SK-MEL-5 (cell line): Measurements from ENCODE around the gene MRPS12. TPM values are rescaled to one million over a fixed set of nuclear protein-coding genes. Genes with fewer than 3 reads are reported as not detected.
"Not testable (repeated sequence)": the region's sequence is repeated elsewhere in the genome, so short reads cannot be mapped to it uniquely, and the experiment has no call there.

Experiments
- DNase-seq: peaks from one replicate; pipeline ENCODE4 v3.0.0-alpha.2; 2016; ENCODE audit warnings: low read depth, low spot score
- in situ Hi-C: cut with HindIII; loops from 2 replicates; pipeline ENCODE4 v1.10.0; 2016; ENCODE audit warnings: low sequenced_read_pairs, high pct_unique_total_duplicates, low pct_unique_long_range_greater_than_20kb
- total RNA-seq: library from RNA; depleted of rRNA; stranded (reverse); fragments of >200 nt; shearing (Covaris generic); gene quantifications from 2 replicates; pipeline ENCODE4 v1.2.3, GENCODE V29; 2014

The MRPS12 gene
- total RNA-seq, 1 experiment from 2014 or later = 73.1 TPM

DNA sequence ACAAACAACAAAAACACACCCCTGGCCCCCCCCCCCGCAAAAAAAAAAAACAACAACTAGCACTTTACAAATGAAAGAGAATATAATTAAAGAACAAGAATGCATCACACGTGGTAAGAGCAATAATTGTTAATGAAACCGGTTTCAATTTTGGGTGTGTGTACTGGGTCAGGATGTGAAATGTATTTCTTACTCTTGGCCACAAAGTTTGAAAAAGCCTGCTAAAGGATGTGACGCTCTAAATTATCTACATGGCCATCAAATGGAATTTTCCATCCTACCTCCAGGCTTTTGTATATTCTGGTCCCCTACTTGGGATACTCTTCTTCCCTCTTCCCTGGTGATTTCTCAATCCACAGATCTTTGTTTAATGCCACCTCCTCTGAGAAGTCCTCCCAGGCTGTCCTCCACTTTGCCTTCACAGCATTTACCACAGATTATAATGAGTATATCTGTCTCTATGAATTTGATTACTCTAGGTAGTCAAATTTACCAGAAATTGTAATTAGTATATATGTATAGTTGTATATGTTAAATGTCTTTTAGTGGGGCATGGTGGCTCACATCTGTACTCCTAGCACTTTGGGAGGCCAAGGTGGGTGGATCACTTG is 2.2 kb upstream of the MRPS12 start:
- no peak for DNase-seq
- in situ Hi-C loops = no loop called here

DNA sequence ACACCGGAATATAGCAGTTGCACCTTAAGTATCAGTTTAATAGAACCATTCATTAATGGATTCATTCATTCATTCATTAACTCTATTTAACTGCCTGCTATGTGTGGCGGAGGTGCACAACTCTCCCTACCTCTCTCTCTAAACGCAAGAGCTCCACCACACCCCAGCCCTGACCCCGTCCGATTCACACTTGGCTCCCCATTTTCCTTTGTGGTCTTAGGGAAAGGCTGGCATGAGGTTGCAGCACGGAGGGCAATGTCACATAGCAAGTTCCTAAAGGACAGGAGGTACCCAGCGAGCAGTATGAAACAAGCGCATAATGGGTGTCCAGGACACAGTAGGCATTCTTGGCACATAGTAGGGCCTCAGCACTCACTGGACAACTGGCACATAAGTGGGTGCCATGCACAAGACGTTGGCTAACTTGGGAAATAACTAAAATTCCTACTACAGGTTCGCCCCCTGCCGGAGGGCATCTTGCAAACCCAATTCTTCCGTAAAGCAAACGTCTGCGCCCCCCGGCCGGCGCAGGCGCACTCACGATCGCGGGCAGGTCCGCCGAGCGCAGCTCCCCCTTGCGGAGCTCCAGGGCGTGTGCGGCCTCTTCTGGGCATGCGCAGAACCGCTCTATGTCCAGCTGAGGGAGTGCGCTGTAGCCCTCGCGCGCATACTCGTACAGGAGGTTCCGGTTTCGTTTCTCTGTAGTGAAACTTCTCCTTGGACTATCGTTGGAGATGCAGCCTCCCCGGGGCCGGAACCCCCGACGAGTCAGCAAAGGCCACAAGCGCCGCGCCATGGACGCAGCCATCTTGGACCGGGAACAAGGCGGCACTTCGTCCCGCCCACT is 592 bp upstream of the MRPS12 start, which contains the start of gene SARS2:
SARS2 (minus strand) TSS at position 835 of the 847 bp plus-strand sequence; CDS start at position 808, 27 bp downstream.
- in situ Hi-C loops = no loop called here
- DNase-seq = peak; percentile 91

DNA sequence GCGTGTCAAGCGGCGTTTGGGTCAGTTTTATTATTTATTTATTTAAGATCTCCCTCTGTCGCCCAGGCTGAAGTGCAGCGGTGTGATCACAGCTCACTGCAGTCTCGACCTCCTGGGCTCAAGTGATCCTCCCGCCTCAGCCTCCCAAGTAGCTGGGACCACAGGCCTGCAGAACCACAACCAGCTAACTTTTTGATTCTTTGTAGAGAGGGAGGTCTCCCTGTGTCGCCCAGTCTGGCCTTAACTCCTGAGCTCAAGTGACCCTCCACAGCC is 713 bp downstream of the MRPS12 start:
- in situ Hi-C loops = no loop called here
- DNase-seq = no peak

DNA sequence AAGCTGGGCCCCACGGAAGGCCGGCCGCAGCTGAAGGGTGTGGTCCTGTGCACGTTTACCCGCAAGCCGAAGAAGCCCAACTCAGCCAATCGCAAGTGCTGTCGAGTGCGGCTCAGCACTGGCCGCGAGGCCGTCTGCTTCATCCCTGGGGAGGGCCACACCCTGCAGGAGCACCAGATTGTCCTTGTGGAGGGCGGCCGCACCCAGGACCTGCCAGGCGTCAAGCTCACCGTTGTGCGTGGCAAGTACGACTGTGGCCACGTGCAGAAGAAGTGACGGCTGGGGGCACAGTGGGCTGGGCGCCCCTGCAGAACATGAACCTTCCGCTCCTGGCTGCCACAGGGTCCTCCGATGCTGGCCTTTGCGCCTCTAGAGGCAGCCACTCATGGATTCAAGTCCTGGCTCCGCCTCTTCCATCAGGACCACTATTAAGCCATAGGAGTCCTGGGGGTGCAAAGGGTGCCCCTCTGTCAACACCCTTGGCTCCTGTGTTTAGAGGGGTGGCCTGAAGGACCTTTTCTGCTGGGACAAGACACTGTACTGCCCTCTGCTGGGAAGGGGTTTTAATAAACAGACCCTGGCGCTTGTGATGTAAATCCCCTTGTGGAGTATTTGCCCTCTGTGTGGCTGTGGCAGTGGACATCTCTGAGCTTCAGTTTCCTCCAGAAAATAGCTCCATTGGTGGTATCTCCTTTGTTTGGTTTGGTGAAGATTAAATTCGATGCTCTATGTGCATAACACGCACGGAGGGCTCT is 1.9 kb downstream of the MRPS12 start:
- in situ Hi-C loops = no loop called here
- DNase-seq = peak; percentile 62

DNA sequence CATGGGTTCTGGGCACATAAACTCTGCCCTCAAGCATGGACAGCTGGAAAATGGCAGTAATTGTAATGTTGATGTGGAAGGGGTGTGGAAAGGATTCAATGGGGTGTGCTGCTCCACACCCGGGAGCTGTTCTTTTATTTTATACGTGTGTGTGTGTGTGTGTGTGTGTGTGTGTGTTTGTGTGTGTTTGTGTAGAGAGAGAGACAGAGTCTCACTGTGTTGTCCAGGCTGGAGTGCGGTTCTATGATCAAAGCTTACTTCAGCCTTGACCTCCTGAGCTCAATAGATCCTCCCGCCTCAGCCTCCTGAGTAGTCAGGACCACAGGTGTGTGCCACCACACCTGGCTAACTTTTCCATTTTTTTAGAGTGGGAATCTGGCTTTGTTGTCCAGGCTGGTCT is 2.8 kb downstream of the MRPS12 start:
- in situ Hi-C loops = no loop called here
- DNase-seq = no peak

DNA sequence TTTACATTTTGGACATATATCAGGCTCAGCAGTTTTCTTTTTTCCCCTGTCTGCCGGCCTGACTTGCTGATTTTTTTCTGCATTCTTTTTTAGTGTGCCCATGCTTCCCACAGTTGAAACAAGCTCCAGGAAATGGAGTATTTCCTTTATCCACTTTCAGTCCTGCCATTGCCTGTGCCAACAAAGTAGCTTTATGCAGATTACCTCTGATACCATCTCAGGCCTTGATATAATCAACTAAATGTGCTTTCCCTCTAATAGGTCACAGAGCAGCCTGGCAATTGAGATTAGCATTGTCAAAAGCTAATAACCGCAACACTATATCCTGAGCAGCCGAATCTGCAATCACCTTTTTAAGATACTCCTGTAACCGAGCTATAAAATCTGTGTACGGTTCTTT is 9.2 kb downstream of the MRPS12 start:
- in situ Hi-C loops = no loop called here
- DNase-seq = no peak

- in situ Hi-C loops, DNase-seq: not testable (repeated sequence)
Observed at GRCh38 chr19:38941466-38941865, 10.7 kb downstream of the MRPS12 start.

DNA sequence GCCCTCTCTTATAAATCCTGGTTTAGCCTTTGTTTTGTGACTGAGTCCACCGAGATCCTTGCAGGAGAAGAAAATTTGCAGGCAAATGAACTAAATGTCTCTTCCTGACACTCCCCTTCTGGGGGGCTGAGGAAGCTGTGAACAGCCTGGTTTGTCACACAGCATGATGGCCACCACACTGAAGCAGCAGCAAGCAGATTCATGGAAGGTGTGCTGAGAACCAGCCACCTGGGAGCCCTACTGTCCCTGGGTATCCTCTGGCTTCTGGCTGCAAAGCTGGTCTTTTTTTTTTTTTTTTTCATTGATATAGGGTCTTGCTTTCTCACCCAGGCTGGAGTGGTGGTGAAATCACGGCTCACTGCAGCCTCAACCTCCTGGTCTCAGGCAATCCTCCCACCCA is 11.2 kb downstream of the MRPS12 start:
- no peak for DNase-seq

GRCh38 chr19:38942471-38943181 is 11.9 kb downstream of the MRPS12 start:
- in situ Hi-C loops = no loop called here

More for the DNA sequence above, 11.2 kb downstream of the MRPS12 start:
- in situ Hi-C loops = no loop called here

DNA sequence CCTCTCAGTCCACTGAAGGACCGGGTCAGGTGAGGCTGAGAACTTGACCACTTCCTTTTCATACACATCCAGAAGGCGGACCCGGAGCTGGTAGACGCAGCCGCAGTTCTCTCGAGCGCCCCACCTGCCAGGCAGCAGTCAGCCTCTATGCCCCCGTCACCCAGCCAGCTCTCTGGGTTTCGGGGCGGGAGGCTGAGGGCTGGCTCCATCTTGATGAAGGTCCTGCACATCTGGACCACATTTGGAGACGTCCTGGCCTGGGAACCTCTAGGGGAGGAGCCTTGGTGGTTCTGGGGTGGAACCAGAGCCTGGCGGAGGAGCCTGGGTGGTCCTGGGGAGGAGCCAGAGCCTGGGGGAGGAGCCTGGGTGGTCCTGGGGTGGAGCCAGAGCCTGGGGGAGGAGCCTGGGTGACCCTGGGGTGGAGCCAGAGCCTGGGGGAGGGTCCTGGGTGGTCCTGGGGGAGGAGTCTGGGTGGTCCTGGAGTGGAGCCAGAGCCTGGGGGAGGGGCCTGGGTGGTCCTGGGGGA is 14.3 kb downstream of the MRPS12 start:
- in situ Hi-C loops = no loop called here
- peak; percentile 28 for DNase-seq

More at GRCh38 chr19:38942471-38943181, 11.9 kb downstream of the MRPS12 start:
- no peak for DNase-seq

DNA sequence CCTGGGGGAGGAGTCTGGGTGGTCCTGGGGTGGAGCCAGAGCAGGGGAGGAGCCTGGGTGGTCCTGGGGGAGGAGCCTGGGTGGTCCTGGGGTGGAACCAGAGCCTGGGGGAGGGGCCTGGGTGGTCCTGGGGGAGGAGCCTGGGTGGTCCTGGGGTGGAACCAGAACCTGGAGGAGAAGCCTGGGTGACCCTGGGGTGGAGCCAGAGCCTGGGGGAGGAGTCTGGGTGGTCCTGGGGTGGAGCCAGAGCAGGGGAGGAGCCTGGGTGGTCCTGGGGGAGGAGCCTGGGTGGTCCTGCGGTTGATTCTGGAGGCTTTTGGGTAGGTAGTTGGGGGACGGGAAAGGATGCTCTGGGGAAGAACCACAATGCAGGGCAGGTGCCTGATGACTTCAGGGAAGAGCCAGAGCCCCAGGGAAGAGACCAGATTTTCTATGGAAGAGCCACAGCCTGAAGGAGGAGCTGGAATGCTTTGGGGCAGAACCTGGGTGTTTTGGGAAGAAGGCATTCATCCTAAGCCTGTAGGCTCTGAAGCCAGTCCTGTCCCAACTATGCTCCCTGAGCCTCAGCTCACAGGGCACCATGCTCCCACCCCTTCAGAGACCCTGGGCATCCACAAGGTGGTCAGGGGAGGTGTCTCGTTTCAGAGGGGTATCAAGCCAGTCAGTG is 15.0 kb downstream of the MRPS12 start:
- no peak for DNase-seq
- in situ Hi-C loops = no loop called here

- DNase-seq = no peak
- in situ Hi-C loops = no loop called here
Observed at GRCh38 chr19:38946229-38947010, 15.7 kb downstream of the MRPS12 start.

- no peak for DNase-seq
- in situ Hi-C loops = no loop called here
Observed at GRCh38 chr19:38949580-38950367, 19.0 kb downstream of the MRPS12 start.

DNA sequence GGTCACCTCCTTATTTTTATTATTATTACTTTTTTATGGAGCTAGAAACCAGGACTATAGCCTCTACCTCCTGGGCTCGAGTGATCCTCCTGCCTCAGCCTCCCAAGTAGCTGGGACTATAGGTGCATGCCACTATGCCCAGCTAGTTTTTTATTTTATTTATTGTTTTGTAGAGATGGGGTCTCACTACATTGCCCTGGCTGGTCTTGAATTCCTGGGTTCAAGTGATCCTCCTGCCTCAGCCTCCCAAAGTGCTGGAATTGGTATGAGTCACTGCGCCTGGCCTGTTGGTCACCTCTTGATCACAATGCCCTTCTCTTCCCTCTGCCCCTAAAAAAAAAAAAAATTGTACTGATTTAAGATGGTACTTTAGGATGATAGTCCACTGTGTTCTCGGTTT is 20.4 kb downstream of the MRPS12 start:
- no peak for DNase-seq
- in situ Hi-C loops = no loop called here

- DNase-seq = peak; percentile 44
- in situ Hi-C loops = no loop called here
Observed at GRCh38 chr19:38952395-38953165, 21.8 kb downstream of the MRPS12 start.
